GM18951 (cell line): ENCODE data around the gene OR10V1.
"Not testable (repeated sequence)": the region's sequence is repeated elsewhere in the genome, so short reads cannot be mapped to it uniquely, and the experiment has no call there.

Source experiments
- POLR2A ChIP-seq: IDR thresholded peaks from 4 replicates; pipeline ENCODE4 v1.6.1; 2011; ENCODE audit warnings: mild to moderate bottlenecking; ENCODE audit not compliant: insufficient read length, insufficient read depth; ENCODE audit errors: extremely low read depth
- in situ Hi-C: fragments of 300-500 bp; cut with MboI; formaldehyde crosslinking; loops from one replicate; pipeline ENCODE4 v1.12.0; 2022; ENCODE audit warnings: low sequenced_read_pairs, mixed read lengths, inconsistent platforms; ENCODE audit not compliant: unreplicated experiment

OR10V1 gene

DNA sequence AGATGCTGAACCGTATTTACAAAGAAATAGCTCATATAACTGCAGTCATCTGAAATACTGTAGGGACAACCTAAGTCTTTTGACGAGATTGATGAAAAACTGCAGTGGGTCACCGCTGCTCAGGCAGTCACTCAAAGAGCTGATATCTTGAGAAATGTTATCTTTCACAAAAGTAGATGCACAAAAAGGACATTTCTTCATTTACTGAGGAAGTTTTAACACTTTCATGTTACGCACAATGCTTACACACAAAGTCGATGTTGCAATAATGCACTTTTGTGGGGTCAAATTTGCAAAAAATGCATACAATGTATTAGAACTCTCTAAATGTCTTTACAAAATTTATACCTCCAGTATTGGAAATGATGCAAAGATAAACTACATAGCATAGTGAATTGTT, 16.2 kb upstream of the OR10V1 start:
- in situ Hi-C loops = no loop called here

DNA sequence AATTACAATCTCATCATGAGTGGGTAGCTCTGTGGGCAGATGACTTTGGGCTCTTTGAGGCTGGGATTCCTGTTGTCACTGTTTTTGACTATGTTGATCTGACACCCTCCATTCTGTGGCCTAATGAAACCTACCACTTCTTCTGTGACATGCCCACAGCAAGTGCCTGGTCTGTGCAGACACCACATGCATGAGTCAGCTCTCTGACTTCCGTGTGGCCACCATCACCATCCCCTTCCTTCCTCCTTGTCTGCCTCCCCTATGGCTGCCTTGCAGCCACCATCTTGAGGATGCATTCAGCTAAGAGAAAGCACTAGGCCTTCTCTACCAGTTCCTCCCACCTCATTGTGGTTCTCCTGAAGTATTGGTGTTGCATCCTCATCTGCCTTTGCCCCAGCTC, 15.3 kb upstream of the OR10V1 start:
- in situ Hi-C loops = no loop called here
- TF ChIP-seq POLR2A = no peak

More for the DNA sequence above, 16.2 kb upstream of the OR10V1 start:
- no peak for TF ChIP-seq POLR2A

DNA sequence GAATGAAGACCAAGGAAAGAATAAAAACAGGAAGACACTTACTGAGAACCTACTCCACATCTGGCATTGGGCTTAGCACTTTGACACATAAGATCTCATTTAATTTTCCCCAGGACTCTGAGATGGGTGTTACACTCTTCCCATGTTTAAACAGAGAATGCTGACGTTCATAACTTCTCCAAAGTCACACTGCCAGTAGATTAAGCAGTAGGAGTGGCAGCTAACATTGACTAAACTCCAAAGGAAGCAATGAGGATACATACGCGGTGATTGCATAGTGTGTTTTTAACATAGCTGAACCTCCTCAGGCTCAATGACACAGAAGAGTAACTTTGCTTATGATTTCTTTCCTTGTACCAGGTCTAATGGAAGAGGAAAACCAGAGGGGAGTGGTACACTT, 14.5 kb upstream of the OR10V1 start:
- in situ Hi-C loops = no loop called here
- TF ChIP-seq POLR2A = no peak

GRCh38 chr11:59727426-59727825, 13.8 kb upstream of the OR10V1 start:
- TF ChIP-seq POLR2A = no peak
- in situ Hi-C loops = no loop called here

DNA sequence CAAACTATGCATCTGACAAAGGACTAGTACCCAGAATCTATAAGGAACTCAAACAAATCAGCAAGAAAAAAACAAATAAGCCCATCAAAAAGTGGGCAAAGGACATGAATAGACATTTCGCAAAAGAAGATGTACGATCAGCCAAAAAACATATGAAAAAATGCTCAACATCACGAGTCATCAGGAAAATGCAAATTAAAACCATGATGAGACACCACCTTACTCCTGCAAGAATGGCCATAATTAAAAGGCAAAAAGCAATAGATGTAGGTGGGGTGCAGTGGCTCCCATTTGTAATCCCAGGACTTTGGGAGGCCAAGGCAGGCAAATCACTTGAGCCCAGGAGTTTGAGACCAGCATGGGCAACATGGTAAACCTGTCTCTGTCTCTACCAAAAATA, 10.4 kb upstream of the OR10V1 start:
- in situ Hi-C loops = no loop called here
- TF ChIP-seq POLR2A = no peak

- no peak for TF ChIP-seq POLR2A
- in situ Hi-C loops = no loop called here
Observed at GRCh38 chr11:59719556-59719955, 5.9 kb upstream of the OR10V1 start.

GRCh38 chr11:59716051-59716450, 2.4 kb upstream of the OR10V1 start:
- TF ChIP-seq POLR2A = no peak
- in situ Hi-C loops = no loop called here

DNA sequence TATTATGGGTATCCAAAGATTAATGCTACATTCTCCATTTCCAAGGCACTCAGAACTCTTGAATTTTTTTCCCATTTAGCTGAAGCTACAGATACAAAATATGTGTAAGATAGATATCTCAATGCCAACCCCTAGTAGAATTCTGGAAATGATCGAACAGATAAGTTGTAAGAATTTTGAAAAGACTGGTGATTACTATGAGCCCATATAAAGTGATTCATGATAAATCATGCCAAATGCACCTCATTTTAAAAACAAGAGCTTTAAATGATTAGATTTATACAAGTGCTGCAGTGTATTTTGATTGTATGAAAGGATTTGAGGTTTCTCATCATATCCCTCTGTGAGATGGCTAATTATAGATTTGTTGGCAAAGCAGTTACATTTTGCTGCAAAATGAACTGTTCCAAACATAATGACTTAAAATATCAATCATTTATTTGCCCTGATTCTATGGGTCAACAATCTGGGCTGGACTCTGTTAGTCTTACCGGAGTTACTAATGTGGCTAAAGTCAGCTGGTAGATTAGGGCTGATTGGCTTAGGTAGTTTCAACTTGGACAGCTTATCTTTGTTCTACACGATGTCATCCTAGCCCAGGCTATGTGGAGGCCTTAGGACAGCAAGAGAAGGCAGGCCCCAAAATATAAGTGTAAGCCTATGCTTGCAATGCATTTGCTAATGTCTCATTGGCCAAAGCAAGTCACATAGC, 3.4 kb downstream of the OR10V1 start:
- TF ChIP-seq POLR2A = no peak
- in situ Hi-C loops = no loop called here

- no peak for TF ChIP-seq POLR2A
- in situ Hi-C loops = no loop called here
Observed at GRCh38 chr11:59708537-59708936, 5.1 kb downstream of the OR10V1 start.

- TF ChIP-seq POLR2A = no peak
- in situ Hi-C loops = no loop called here
Observed at GRCh38 chr11:59707371-59707770, 6.3 kb downstream of the OR10V1 start.

DNA sequence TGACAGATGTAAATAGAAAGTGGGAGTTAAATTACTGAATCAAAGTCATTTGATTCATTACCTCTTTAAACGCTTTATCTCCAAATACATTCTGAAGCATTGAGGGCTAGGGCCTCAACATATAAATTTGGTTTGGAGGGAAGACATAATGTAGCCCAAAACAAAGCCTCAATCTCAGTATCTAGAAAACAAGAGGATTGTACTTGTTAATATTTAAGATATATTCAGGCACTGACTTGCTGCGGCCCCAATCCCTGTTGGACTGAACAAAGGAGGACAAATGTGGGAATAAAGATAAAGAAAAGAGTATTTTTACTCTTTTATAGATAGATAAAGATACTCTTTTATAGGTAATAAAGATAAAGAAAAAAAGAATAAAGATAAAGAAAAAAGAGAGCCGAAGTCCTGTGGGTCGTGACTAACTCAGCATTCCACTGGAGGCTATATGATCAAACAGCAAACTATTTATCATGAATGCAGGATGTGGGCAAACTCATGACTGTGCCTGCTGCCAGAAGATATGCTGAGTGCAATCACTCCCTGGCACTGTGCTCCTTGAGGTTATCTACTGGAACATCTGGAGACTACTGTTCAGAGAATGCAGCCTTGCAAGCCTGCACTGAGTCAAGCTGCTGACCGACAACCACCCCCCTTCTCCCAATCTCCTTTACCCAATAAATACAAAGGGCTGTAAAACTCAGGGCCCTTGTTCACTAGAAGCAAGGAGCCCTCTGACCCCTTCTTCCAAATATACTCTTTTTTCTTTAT, 6.9 kb downstream of the OR10V1 start:
- in situ Hi-C loops = no loop called here
- no peak for TF ChIP-seq POLR2A

DNA sequence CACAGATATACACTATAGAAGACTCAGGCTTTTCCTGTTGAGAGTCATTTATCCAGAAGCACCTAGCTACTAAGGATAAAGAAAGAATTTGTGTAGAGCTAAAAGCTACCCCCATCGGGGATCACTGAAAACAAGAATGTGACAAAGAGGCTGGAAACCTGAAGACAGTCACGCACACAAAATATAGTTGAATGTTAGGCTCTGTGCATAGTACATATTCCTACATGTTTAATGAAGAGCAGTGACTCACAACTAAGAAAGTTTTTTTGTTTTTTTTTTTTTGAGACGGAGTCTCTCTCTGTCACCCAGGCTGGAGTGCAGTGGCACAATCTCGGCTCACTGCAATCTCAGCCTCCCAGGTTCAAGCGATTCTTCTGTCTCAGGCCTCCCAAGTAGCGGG, 8.4 kb downstream of the OR10V1 start:
- TF ChIP-seq POLR2A = no peak
- in situ Hi-C loops = no loop called here

DNA sequence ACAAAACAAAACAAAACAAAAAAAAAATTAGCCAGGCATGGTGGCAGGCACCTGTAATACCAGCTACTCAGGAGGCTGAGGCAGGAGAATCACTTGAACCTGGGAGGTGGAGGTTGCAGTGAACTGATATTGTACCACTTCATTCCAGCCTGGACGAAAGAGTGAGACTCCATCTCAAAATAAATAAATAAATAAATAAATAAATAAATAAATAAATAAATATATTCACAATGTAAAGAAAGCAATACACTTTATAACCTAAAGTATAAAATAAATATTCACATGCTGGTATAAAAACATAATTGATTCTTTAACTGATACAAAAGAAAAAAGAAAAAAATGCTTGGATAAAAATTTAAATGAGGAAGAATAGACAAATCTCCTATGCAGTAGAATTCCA, 10.1 kb downstream of the OR10V1 start:
- in situ Hi-C loops = not testable (repeated sequence)

DNA sequence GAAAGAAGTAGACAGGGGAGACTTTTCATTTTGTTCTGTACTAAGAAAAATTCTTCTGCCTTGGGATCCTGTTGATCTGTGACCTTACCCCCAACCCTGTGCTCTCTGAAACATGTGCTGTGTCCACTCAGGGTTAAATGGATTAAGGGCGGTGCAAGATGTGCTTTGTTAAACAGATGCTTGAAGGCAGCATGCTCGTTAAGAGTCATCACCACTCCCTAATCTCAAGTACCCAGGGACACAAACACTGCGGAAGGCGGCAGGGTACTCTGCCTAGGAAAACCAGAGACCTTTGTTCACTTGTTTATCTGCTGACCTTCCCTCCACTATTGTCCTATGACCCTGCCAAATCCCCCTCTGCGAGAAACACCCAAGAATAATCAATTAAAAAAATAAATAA, 13.5 kb downstream of the OR10V1 start:
- in situ Hi-C loops = not testable (repeated sequence)
